SK-N-SH (cell line): ENCODE data around the gene SHISA4. TPM values are rescaled to one million over a fixed set of nuclear protein-coding genes. Genes with fewer than 3 reads are reported as not detected.

Experiments used
- CTCF ChIA-PET: fragments of 300-600, 350-600 bp; formaldehyde crosslinking; extraction: SDS; loops from one replicate; lab custom pipeline; 2021; lab: Yijun Ruan, JAX
- POLR2A ChIA-PET: fragments of 350-600 bp; sonication (Branson Sonifier 250); formaldehyde crosslinking; extraction: SDS; loops from one replicate; lab custom pipeline; 2020; ENCODE audit warnings: antibody characterized with exemption, inconsistent platforms; lab: Yijun Ruan, JAX
- DNase-seq: peaks from one replicate; pipeline ENCODE4 v3.0.0; 2012
- H2AFZ ChIP-seq: fragments of 200-600 bp; sonication (generic); 2 replicates; pipeline ENCODE4 v1.8.1; 2016; ENCODE audit warnings: antibody characterized with exemption, mild to moderate bottlenecking, low read depth
- H3F3A ChIP-seq: fragments of 200-600 bp; sonication (generic); replicated peaks from 2 replicates; pipeline ENCODE3; 2016; ENCODE audit warnings: antibody characterized with exemption, mild to moderate bottlenecking; ENCODE audit not compliant: insufficient read depth
- H3K27ac ChIP-seq, 2 experiments: fragments of 200-500 bp in 1 of 2; fragments of 200-600 bp in 1 of 2; sonication (Bioruptor generic) in 1 of 2; sonication (generic), shearing (Covaris generic) in 1 of 2; 2 replicates each; pipeline versions ENCODE4 v1.5.1 to v1.6.1; 2014 to 2016; ENCODE audit warnings: low read depth in 2 of 2, inconsistent platforms in 1 of 2, low read length in 1 of 2, mild to moderate bottlenecking in 1 of 2, mixed read lengths in 1 of 2
- H3K27me3 ChIP-seq: fragments of 200-600 bp; sonication (generic), shearing (Covaris generic); 2 replicates; pipeline ENCODE4 v1.6.1; 2016; ENCODE audit warnings: mixed run types; ENCODE audit not compliant: insufficient read depth
- H3K36me3 ChIP-seq, 2 experiments: fragments of 200-500 bp in 1 of 2; fragments of 200-600 bp in 1 of 2; sonication (Bioruptor generic) in 1 of 2; sonication (generic) in 1 of 2; replicated peaks in 1 of 2; 2 replicates each; pipeline versions ENCODE3 to v1.5.1; 2014 to 2016; ENCODE audit warnings: low read length in 1 of 2, mild to moderate bottlenecking in 1 of 2; ENCODE audit not compliant: insufficient read depth in 2 of 2, control insufficient read depth in 1 of 2
- H3K4me1 ChIP-seq, 2 experiments: fragments of 200-500 bp in 1 of 2; fragments of 200-600 bp in 1 of 2; sonication (Bioruptor generic) in 1 of 2; sonication (generic), shearing (Covaris generic) in 1 of 2; 2 replicates each; pipeline versions ENCODE4 v1.5.1 to v1.6.1; 2014 to 2016; ENCODE audit warnings: low read depth in 1 of 2, low read length in 1 of 2, mixed run types in 1 of 2; ENCODE audit not compliant: insufficient read depth in 2 of 2, control insufficient read depth in 1 of 2
- H3K4me2 ChIP-seq: fragments of 200-600 bp; sonication (generic), shearing (Covaris generic); 2 replicates; pipeline ENCODE4 v1.6.1; 2017; ENCODE audit warnings: mixed run types
- H3K4me3 ChIP-seq, 2 experiments: fragments of 200-500 bp in 1 of 2; fragments of 200-600 bp in 1 of 2; sonication (Bioruptor generic) in 1 of 2; sonication (generic), shearing (Covaris generic) in 1 of 2; 2 replicates each; pipeline versions ENCODE4 v1.5.1 to v1.8.1; 2014 to 2016; ENCODE audit warnings: low read depth in 2 of 2, inconsistent platforms in 1 of 2, low read length in 1 of 2, mild to moderate bottlenecking in 1 of 2, mixed read lengths in 1 of 2, moderate library complexity in 1 of 2
- H3K79me2 ChIP-seq: fragments of 200-600 bp; sonication (generic); 2 replicates; pipeline ENCODE4 v1.8.1; 2017; ENCODE audit warnings: mild to moderate bottlenecking; ENCODE audit not compliant: insufficient read depth
- H3K9ac ChIP-seq: fragments of 200-600 bp; sonication (generic); 2 replicates; pipeline ENCODE4 v1.6.1; 2017; ENCODE audit warnings: mixed run types
- H3K9me2 ChIP-seq: fragments of 200-600 bp; sonication (generic); 2 replicates; pipeline ENCODE4 v1.6.1; 2017; ENCODE audit warnings: mixed run types
- H3K9me3 ChIP-seq: fragments of 200-600 bp; sonication (generic); 2 replicates; pipeline ENCODE4 v1.6.1; 2017; ENCODE audit warnings: mixed run types, mild to moderate bottlenecking, moderate library complexity
- H4K20me1 ChIP-seq: fragments of 200-600 bp; sonication (generic); 2 replicates; pipeline ENCODE4 v1.6.1; 2017; ENCODE audit warnings: mild to moderate bottlenecking, mixed run types; ENCODE audit not compliant: insufficient read depth
- ELF1 ChIP-seq: IDR thresholded peaks from 2 replicates; pipeline ENCODE4 v1.4.0; 2012
- EP300 ChIP-seq, 2 experiments: IDR thresholded peaks; 2 replicates each; pipeline versions ENCODE4 v1.4.0 to v1.6.1; 2012; ENCODE audit warnings: borderline replicate concordance in 1 of 2, low read depth in 1 of 2, low read length in 1 of 2
- FOSL2 ChIP-seq: IDR thresholded peaks from 2 replicates; pipeline ENCODE4 v1.4.0; 2012; ENCODE audit warnings: low read depth, mild to moderate bottlenecking, moderate library complexity, borderline replicate concordance
- FOXJ3 ChIP-seq: sonication (generic); formaldehyde crosslinking; IDR thresholded peaks from 2 replicates; pipeline ENCODE4 v1.5.1; 2020; ENCODE audit warnings: mild to moderate bottlenecking, missing genetic modification reagents
- JUND ChIP-seq: IDR thresholded peaks from 2 replicates; pipeline ENCODE4 v1.4.0; 2012
- MEF2A ChIP-seq: IDR thresholded peaks from 2 replicates; pipeline ENCODE4 v1.4.0; 2012; ENCODE audit warnings: low read depth, borderline replicate concordance
- MXI1 ChIP-seq: IDR thresholded peaks from 2 replicates; pipeline ENCODE4 v1.6.1; 2012; ENCODE audit warnings: mild to moderate bottlenecking, low read depth, low read length, improper control_type of control experiment
- NRF1 ChIP-seq: IDR thresholded peaks from 2 replicates; pipeline ENCODE4 v1.6.1; 2012; ENCODE audit warnings: low read depth, mild to moderate bottlenecking, low read length
- PBX3 ChIP-seq: IDR thresholded peaks from 2 replicates; pipeline ENCODE4; 2012
- POLR2AphosphoS5 ChIP-seq: IDR thresholded peaks from 2 replicates; pipeline ENCODE4 v1.6.1; 2012; ENCODE audit warnings: low read depth, low read length
- RAD21 ChIP-seq: IDR thresholded peaks from 2 replicates; pipeline ENCODE4 v1.6.1; 2012; ENCODE audit warnings: mild to moderate bottlenecking, low read length
- TEAD4 ChIP-seq: IDR thresholded peaks from 2 replicates; pipeline ENCODE4 v1.4.0; 2012; ENCODE audit warnings: mild to moderate bottlenecking, borderline replicate concordance; ENCODE audit not compliant: insufficient read depth
- ZBTB33 ChIP-seq: IDR thresholded peaks from 2 replicates; pipeline ENCODE4 v1.4.0; 2012; ENCODE audit warnings: low read depth, borderline replicate concordance
- WGBS: methylation state at CpG from one replicate; pipeline ENCODE4 v1.1.6; 2017; ENCODE audit warnings: low lambda C conversion rate; 5-methylcytosine and 5-hydroxymethylcytosine counted together
- polyA plus RNA-seq, 3 experiments: library from polyadenylated mRNA; depleted of rRNA; stranded (reverse); fragments of >200 nt; gene quantifications; 2 replicates each; pipeline ENCODE4 v1.2.3, GENCODE V29; 2012
- TF ChIP-seq, protein P1 (sequence below): IDR thresholded peaks from 2 replicates; pipeline ENCODE4 v1.6.1; 2012; ENCODE audit warnings: mild to moderate bottlenecking, low read depth, low read length, moderate library complexity
- TF ChIP-seq, protein P2 (sequence below): fragments of 150-350 bp; IDR thresholded peaks from 2 replicates; pipeline ENCODE4 v1.6.1; 2016; ENCODE audit warnings: mild to moderate bottlenecking, low read depth, low read length

The SHISA4 gene
- polyA plus RNA-seq, 1 of the 3 experiments (the other 2 are of a cell fraction): 42.1 TPM

DNA sequence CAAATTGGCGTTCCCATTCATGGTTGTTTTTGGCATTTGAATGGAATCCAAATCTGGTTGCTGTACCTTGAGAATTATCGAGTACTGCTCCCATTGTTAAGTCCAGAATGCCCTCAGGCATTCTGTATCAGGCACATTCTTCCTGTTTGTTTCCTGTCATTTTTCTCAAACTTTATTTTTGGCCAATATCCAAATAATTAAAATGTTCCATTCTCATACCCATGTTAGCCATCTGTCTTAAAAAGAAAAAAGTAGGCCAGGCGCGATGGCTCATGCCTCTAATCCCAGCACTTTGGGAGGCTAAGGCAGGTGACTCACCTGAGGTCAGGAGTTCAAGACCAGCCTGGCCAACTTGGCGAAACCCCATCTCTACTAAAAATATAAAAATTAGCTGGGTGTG lies 29.3 kb upstream of the SHISA4 start:
- Histone ChIP-seq H3K27me3 (no peaks in the 10 kb centered on the region), H4K20me1 (no peaks in the 10 kb centered on the region), H3K4me2 (no peak overlapping the region), H3K4me1 (no peaks in the 10 kb centered on the region; a peak in 1 of 4 replicates), H2AFZ (no peak overlapping the region), H3K36me3 (peaks cover 70 to 78% of the 10 kb centered on the region in 2 experiments), H3K9ac (no peak overlapping the region), H3K27ac (no peak overlapping the region), H3K9me2 (no peaks in the 10 kb centered on the region), H3K9me3 (no peaks in the 10 kb centered on the region), H3K4me3 (no peak overlapping the region)
- WGBS: 84% methylated on average over 5 of the region's 5 CpGs
- CTCF ChIA-PET: interaction anchor here (1.0 to 1.2 kb wide), 3 partner anchors 12 to 67 kb away, joined by 3 read pairs; no protein-coding TSS in a partner anchor
- POLR2A ChIA-PET: no interaction called here
- DNase-seq: no peak
- TF ChIP-seq JUND (no peak), ZBTB33 (no peak), PBX3 (no peak), NRF1 (no peak), FOSL2 (no peak)
- TF ChIP-seq, all 33 proteins: peak for 0
- Histone ChIP-seq H3K79me2 (peaks cover 6% of the 10 kb centered on the region; the same call in 1 of the 2 replicates), H3F3A (peaks cover 5% of the 10 kb centered on the region)

DNA sequence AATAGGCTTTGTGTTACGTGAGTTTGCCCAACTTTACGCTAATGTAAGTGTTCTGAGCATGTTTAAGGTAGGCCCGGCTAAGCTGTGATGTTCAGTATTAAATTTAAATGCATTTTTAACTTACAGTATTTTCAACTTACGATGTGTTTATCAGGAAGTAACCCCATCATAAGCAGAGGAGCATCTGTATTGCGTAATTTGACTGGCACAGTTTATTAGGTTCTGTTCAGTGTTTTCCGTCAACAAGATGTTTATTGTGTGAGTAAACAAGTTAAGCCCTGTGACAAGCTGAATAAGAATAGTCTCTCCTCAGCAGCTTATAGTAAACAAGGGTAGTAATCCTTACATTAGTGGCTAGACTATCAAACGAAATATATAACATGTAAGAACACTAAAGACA lies 27.2 kb upstream of the SHISA4 start:
- Histone ChIP-seq H3K9ac (no peak overlapping the region), H3K79me2 (peaks cover 6% of the 10 kb centered on the region; the same call in 1 of the 2 replicates), H2AFZ (no peak overlapping the region), H4K20me1 (no peaks in the 10 kb centered on the region), H3K9me2 (no peaks in the 10 kb centered on the region), H3K9me3 (no peaks in the 10 kb centered on the region), H3K27ac (no peak overlapping the region), H3F3A (peaks cover 5% of the 10 kb centered on the region), H3K27me3 (no peaks in the 10 kb centered on the region), H3K4me1 (no peaks in the 10 kb centered on the region; a peak in 1 of 4 replicates), H3K4me2 (no peak overlapping the region), H3K36me3 (peaks cover 54 to 75% of the 10 kb centered on the region in 2 experiments), H3K4me3 (no peak overlapping the region)
- WGBS: 98% methylated on average over 7 of the region's 7 CpGs
- ChIA-PET POLR2A (no interaction called here), CTCF (interaction anchor here (1.4 to 2.0 kb wide), 3 partner anchors 15 to 34 kb away, joined by 3 to 7 read pairs (median 5); no protein-coding TSS in a partner anchor)
- no peak for DNase-seq
- TF ChIP-seq ZBTB33 (no peak), PBX3 (no peak), RAD21 (no peak), TEAD4 (no peak), MXI1 (no peak), FOSL2 (no peak), MEF2A (no peak), POLR2AphosphoS5 (no peak), JUND (no peak), FOXJ3 (CRISPR knock-in tag) (no peak), EP300 (IDR thresholded peaks at IDR 0.05; ENCODE audit: borderline replicate concordance in 1 of 2, low read depth in 1 of 2, low read length in 1 of 2) (no peak), ELF1 (no peak)
- TF ChIP-seq, protein P1, sequence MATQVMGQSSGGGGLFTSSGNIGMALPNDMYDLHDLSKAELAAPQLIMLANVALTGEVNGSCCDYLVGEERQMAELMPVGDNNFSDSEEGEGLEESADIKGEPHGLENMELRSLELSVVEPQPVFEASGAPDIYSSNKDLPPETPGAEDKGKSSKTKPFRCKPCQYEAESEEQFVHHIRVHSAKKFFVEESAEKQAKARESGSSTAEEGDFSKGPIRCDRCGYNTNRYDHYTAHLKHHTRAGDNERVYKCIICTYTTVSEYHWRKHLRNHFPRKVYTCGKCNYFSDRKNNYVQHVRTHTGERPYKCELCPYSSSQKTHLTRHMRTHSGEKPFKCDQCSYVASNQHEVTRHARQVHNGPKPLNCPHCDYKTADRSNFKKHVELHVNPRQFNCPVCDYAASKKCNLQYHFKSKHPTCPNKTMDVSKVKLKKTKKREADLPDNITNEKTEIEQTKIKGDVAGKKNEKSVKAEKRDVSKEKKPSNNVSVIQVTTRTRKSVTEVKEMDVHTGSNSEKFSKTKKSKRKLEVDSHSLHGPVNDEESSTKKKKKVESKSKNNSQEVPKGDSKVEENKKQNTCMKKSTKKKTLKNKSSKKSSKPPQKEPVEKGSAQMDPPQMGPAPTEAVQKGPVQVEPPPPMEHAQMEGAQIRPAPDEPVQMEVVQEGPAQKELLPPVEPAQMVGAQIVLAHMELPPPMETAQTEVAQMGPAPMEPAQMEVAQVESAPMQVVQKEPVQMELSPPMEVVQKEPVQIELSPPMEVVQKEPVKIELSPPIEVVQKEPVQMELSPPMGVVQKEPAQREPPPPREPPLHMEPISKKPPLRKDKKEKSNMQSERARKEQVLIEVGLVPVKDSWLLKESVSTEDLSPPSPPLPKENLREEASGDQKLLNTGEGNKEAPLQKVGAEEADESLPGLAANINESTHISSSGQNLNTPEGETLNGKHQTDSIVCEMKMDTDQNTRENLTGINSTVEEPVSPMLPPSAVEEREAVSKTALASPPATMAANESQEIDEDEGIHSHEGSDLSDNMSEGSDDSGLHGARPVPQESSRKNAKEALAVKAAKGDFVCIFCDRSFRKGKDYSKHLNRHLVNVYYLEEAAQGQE: no peak
- TF ChIP-seq, protein P2, sequence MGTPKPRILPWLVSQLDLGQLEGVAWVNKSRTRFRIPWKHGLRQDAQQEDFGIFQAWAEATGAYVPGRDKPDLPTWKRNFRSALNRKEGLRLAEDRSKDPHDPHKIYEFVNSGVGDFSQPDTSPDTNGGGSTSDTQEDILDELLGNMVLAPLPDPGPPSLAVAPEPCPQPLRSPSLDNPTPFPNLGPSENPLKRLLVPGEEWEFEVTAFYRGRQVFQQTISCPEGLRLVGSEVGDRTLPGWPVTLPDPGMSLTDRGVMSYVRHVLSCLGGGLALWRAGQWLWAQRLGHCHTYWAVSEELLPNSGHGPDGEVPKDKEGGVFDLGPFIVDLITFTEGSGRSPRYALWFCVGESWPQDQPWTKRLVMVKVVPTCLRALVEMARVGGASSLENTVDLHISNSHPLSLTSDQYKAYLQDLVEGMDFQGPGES: no peak
